ENCODE results near the gene SLC1A7. TPM values are rescaled to one million over a fixed set of nuclear protein-coding genes. Genes with fewer than 3 reads are reported as not detected.

SLC1A7 gene
- total and polyA plus RNA-seq, 2 of the 13 experiments (the other 11 are each of a cell fraction or from before 2014, with no cell fraction given) = 0.04 to 2.0 TPM

- H4K20me1 ChIP-seq (ENCODE audit: insufficient read depth, low read length) = no peaks in the 10 kb centered on the region
- FAIRE-seq = no peak
- in situ Hi-C loops (cut with HindIII; ENCODE audit: extremely low pct_ligation_motif_present, low pct_unique_long_range_greater_than_20kb) (no loop called here), intact Hi-C loops (cut with micrococcal nuclease; ENCODE audit: unreplicated experiment) (no loop called here)
- POLR2A ChIA-PET = interaction anchor here (1.5 kb wide), 1 partner anchor 15 kb away, joined by 3 read pairs; no protein-coding TSS in a partner anchor
- no peak overlapping the region for H3K9ac ChIP-seq (ENCODE audit: insufficient read depth, low read depth, low read length)
- no peak overlapping the region for H3K27ac ChIP-seq (ENCODE audit: extremely low read length, insufficient read depth, low read length)
- no peaks in the 10 kb centered on the region for H3K9me3 ChIP-seq (ENCODE audit: low read length)
- DNase-seq (ENCODE audit: low spot score) = no peak
- no peaks in the 10 kb centered on the region for H3K79me2 ChIP-seq (ENCODE audit: insufficient read depth, low read length)
- no TSS peak for BruUV-seq (replicated peaks)
- no peak overlapping the region for H3K4me3 ChIP-seq (replicated peaks in 1 of 3; ENCODE audit: insufficient read depth in 1 of 3, low read depth in 2 of 3, low read length in 3 of 3)
- no peaks in the 10 kb centered on the region for H3K36me3 ChIP-seq (replicated peaks in 1 of 2; ENCODE audit: control insufficient read depth in 1 of 2, insufficient read depth in 2 of 2, low read length in 2 of 2)
- H3K4me1 ChIP-seq (ENCODE audit: insufficient read depth, low read length) = peaks cover 43% of the 10 kb centered on the region
- CTCF ChIA-PET (ENCODE audit: low intra/inter-chr PET ratio, low total read pairs) = no interaction called here
- peaks cover under 1 to 48% of the 10 kb centered on the region in 2 experiments for H3K27me3 ChIP-seq (ENCODE audit: control insufficient read depth in 1 of 2, insufficient read depth in 2 of 2, low read length in 2 of 2)
- peak overlapping the region; percentile 20; the same call in 1 of the 2 replicates for H3K4me2 ChIP-seq (ENCODE audit: low read depth, low read length)
- ATAC-seq = no peak
- TF ChIP-seq ZMYM3 (CRISPR knock-in tag; IDR thresholded peaks at IDR 0.05) (0 out of 2 replicates have a peak, but pooled peaks have one; percentile 18), ZFP36 (IDR thresholded peaks at IDR 0.05; ENCODE audit: borderline replicate concordance, low read depth, low read length, partially characterized antibody) (peak; percentile 60), MAZ (IDR thresholded peaks at IDR 0.05; ENCODE audit: borderline replicate concordance, low read depth, low read length) (no peak), MAZ (CRISPR knock-in tag; IDR thresholded peaks at IDR 0.05; ENCODE audit: low read depth) (no peak)
- no peak overlapping the region for H2AFZ ChIP-seq (ENCODE audit: low read length)
- WGBS (ENCODE audit: low lambda C conversion rate) = 75% methylated on average over 7 of the region's 8 CpGs
These were observed 67.9 kb downstream of the SLC1A7 start for GRCh38 chr1:53074313-53075154.

GRCh38 chr1:53073868-53074311 is 68.5 kb downstream of the SLC1A7 start:
- WGBS (ENCODE audit: low lambda C conversion rate) = 19% methylated on average over 5 of the region's 10 CpGs
- H2AFZ ChIP-seq (ENCODE audit: low read length) = no peak overlapping the region
- no peak for ATAC-seq
- in situ Hi-C loops (cut with HindIII; ENCODE audit: extremely low pct_ligation_motif_present, low pct_unique_long_range_greater_than_20kb) (no loop called here), intact Hi-C loops (cut with micrococcal nuclease; ENCODE audit: unreplicated experiment) (no loop called here)
- H3K9ac ChIP-seq (ENCODE audit: insufficient read depth, low read depth, low read length) = no peak overlapping the region
- ChIA-PET CTCF (ENCODE audit: low intra/inter-chr PET ratio, low total read pairs) (no interaction called here), POLR2A (interaction anchor here (1.5 kb wide), 1 partner anchor 15 kb away, joined by 3 read pairs; no protein-coding TSS in a partner anchor)
- peaks cover 43% of the 10 kb centered on the region for H3K4me1 ChIP-seq (ENCODE audit: insufficient read depth, low read length)
- DNase-seq (ENCODE audit: low spot score) = no peak
- FAIRE-seq = no peak
- H3K9me3 ChIP-seq (ENCODE audit: low read length) = no peaks in the 10 kb centered on the region
- no peak overlapping the region for H3K4me3 ChIP-seq (replicated peaks in 1 of 3; ENCODE audit: insufficient read depth in 1 of 3, low read depth in 2 of 3, low read length in 3 of 3)
- no peak overlapping the region for H3K27ac ChIP-seq (ENCODE audit: extremely low read length, insufficient read depth, low read length)
- BruUV-seq (replicated peaks) = no TSS peak
- H3K79me2 ChIP-seq (ENCODE audit: insufficient read depth, low read length) = no peaks in the 10 kb centered on the region
- no peak for TF ChIP-seq ZNF12 (CRISPR knock-in tag; IDR thresholded peaks at IDR 0.05)
- TF ChIP-seq CEBPG (CRISPR knock-in tag; IDR thresholded peaks at IDR 0.05) = no peak
- TF ChIP-seq FOXK2 (IDR thresholded peaks at IDR 0.05) = no peak
- no peak for TF ChIP-seq MBNL3 (CRISPR knock-in tag; conservative IDR thresholded peaks at IDR 0.05)
- TF ChIP-seq ZNF761 (CRISPR knock-in tag; conservative IDR thresholded peaks at IDR 0.05) = no peak
- TF ChIP-seq PAXIP1 (CRISPR knock-in tag; conservative IDR thresholded peaks at IDR 0.05) = no peak
- no peak for TF ChIP-seq REXO4 (CRISPR knock-in tag; IDR thresholded peaks at IDR 0.05; ENCODE audit: borderline replicate concordance)
- TF ChIP-seq CAMTA2 (CRISPR knock-in tag; IDR thresholded peaks at IDR 0.05; ENCODE audit: borderline replicate concordance) = no peak
- no peak for TF ChIP-seq HHEX (CRISPR knock-in tag; IDR thresholded peaks at IDR 0.05)
- H4K20me1 ChIP-seq (ENCODE audit: insufficient read depth, low read length) = no peaks in the 10 kb centered on the region
- H3K4me2 ChIP-seq (ENCODE audit: low read depth, low read length) = peak overlapping the region; percentile 20; the same call in 1 of the 2 replicates
- H3K27me3 ChIP-seq (ENCODE audit: control insufficient read depth in 1 of 2, insufficient read depth in 2 of 2, low read length in 2 of 2) = peaks cover 2 to 50% of the 10 kb centered on the region in 2 experiments
- H3K36me3 ChIP-seq (replicated peaks in 1 of 2; ENCODE audit: control insufficient read depth in 1 of 2, insufficient read depth in 2 of 2, low read length in 2 of 2) = no peaks in the 10 kb centered on the region

Data from HepG2 (cell line).